Sigmoid colon (tissue), 4 donors: ENCODE results near the gene NFIB.

Source experiments
- POLR2A ChIP-seq, 2 donors: fragments of 450-650 bp; IDR thresholded peaks; one replicate each; pipeline ENCODE4 v1.6.1; 2016; ENCODE audit warnings: antibody characterized with exemption in 2 of 2, mild to moderate bottlenecking in 2 of 2, moderate library complexity in 2 of 2
- POLR2AphosphoS5 ChIP-seq, 4 donors: sonication (generic); formaldehyde crosslinking; IDR thresholded peaks; one replicate each; pipeline ENCODE4 v1.6.1; 2017; ENCODE audit warnings: antibody characterized with exemption in 4 of 4
- TF ChIP-seq, protein P1 (sequence below), 4 experiments: fragments of 450-650 bp in 3 of 4; fragments of 200-600 bp in 1 of 4; IDR thresholded peaks; one replicate each; pipeline ENCODE4 v1.5.1; 2016 to 2019; ENCODE audit warnings: antibody characterized with exemption in 4 of 4, mild to moderate bottlenecking in 3 of 4, moderate library complexity in 2 of 4

DNA sequence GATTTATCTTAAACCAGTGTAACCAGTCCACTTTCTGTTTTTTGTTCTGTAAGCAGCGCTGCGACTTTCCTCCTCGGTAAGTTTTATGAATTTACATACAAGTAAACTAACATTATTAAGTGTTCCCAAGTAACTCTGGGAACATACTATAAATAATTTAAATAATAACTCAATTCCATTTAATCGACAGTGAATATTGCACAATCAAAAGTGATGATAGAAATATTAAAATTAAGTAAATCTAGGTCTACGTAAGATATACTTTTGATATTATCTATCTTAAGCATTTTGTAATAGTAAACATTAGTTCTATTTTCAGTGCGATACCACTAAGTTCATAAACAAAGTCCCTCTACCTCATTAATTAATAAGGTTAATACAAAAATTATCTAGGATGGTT, 7.8 kb downstream of the NFIB start:
- TF ChIP-seq POLR2A (IDR thresholded peaks at IDR 0.05) (no peak), POLR2AphosphoS5 (IDR thresholded peaks at IDR 0.05) (no peak)
- TF ChIP-seq, protein P1, sequence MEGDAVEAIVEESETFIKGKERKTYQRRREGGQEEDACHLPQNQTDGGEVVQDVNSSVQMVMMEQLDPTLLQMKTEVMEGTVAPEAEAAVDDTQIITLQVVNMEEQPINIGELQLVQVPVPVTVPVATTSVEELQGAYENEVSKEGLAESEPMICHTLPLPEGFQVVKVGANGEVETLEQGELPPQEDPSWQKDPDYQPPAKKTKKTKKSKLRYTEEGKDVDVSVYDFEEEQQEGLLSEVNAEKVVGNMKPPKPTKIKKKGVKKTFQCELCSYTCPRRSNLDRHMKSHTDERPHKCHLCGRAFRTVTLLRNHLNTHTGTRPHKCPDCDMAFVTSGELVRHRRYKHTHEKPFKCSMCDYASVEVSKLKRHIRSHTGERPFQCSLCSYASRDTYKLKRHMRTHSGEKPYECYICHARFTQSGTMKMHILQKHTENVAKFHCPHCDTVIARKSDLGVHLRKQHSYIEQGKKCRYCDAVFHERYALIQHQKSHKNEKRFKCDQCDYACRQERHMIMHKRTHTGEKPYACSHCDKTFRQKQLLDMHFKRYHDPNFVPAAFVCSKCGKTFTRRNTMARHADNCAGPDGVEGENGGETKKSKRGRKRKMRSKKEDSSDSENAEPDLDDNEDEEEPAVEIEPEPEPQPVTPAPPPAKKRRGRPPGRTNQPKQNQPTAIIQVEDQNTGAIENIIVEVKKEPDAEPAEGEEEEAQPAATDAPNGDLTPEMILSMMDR (IDR thresholded peaks at IDR 0.05), result no peak
